HG03095 (cell line): Measurements from ENCODE around the gene HOXB2.
"Not testable (repeated sequence)": the region's sequence is repeated elsewhere in the genome, so short reads cannot be mapped to it uniquely, and the experiment has no call there.

ENCODE experiments used
- ATAC-seq: cut with Tn5 transposase; IDR thresholded peaks from one replicate; pipeline ENCODE4 v1.9.1; 2021; ENCODE audit warnings: moderate library complexity; ENCODE audit not compliant: unreplicated experiment

HOXB2 gene

DNA sequence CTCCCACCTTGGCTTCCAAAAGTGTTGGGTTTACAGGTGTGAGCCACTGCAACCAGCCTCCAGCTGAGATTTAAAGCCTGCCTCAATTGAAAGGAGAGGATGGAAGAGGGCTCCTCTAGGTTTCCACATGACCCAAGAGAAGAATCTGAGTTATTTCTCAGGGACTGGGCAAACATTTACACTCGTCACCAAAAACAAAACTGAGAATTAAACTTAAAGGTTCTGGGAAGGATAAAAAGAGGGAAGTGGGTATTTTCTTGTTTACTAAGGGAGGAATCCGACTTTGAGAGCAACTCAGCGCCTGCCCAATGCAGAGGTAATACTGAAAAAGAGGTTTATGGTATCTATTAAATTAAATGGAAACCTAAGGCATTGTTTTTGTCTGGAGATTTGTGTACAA lies 27.4 kb downstream of the HOXB2 start:
- no peak for ATAC-seq

DNA sequence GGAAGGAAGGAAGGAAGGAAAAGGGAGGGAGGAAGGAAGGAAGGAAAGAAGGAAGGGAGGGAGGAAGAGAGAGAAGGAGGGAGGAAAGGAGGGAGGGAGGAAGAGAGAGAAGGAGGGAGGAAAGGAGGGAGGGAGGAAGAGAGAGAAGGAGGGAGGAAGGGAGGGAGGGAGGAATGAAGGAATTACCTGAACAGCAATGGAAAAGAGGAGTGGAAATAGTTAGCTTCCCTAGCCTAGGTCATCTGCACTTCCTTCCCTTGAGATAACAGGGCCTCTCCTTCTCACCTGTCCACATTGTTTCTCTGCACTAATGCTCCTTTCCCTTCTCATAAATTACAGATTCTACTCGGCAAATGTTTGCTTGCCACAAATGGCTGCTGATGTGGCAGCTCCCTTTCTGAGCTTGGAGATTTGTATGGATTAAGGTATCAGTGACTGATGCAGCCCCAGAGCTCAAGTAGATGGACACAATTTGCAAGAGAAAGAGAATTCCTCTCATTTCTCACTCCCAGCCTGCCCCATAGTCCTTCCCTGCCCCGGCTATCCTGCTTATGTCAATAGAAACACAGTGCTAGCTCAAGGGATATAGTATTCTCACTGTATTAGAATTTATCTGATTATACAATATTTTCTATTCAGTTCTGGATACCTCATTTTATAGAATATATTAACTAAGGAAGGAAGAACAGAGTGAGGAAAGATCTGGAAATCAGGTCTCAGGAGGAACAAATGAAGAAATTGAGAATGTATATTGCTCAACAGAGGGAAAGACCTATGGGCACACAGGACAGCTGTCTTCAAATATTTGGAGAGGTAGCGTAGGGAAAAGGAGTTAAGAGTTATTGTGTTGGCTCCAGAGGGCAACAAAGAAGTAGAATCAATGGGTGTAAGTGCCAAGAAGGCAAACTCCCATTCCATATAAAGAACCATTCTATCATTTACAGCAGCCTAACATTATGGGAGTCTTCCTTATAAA lies 28.7 kb downstream of the HOXB2 start:
- no peak for ATAC-seq

DNA sequence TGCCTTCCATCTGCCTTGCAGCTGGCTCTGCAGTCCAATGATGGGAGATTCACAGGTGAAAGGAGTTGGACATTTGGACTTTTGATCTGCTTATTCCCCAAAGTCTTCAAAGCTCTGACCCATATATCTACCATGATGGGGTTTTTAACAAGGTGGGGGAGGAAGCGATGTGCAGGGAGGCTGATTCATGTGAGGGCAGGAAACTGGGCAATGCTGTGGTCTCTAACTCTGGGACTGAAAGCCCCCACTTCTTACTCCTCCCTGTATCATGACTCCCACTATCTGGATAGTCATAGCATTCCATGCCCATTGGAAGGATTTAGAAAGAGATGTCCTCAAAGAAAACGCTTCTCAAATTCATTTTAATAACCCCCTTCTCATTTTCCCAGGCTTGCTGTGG lies 30.4 kb downstream of the HOXB2 start:
- ATAC-seq: no peak

DNA sequence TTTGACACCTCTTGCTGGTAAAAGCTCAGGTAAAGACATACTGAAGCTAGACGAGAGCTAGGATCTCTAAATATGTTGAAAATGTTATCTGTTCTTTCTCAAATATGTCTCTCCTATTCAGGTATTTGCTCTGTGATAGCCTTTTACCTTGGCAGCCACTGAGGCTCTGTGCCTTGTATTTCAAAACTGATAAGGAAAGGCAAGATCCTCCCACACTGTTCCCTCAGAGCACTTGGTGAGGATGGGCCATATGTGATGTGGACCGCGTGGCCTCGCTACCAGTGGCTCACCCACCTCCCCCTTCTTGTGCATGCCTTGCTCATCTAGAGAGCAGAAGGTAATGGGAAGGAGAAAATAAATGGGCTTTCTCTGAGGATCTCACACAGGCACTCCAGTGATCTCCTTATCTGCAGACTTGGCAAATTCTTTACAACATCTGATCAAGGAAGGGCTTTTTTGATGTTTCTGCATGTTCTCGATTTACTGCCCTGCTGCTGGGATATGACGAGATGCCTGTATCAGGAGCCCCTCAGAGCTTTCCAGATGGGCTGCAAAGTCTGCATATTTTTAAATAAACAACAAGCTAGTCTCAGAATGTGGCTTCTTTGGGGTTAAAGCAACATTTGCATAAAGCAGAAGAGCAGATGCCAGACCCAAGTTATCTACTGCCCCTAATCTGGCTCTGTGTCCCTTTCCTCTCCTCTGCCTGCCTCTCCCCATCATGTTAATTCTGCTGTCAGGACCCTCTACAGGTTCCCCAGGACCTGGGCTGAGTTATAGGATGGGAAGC lies 31.0 kb downstream of the HOXB2 start:
- no peak for ATAC-seq

DNA sequence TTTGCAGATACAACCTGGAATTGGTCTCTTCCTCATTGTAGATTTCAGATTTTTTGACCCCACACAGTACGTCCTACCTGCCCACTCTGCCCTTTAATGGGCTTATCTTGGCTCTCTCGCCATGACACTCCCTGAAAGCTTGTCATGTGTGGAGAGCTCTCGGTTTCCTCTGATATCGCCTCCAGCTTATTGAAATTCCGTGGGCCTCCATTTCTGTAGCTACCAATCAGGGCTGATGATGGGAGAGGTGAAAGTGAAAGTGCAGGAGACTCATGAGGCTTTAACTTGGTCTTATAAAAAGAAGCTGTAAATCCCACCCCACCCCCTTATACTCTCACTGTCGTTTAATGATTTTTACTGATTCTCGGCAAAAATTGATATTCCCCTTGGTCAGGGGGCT lies 31.8 kb downstream of the HOXB2 start:
- ATAC-seq: no peak

DNA sequence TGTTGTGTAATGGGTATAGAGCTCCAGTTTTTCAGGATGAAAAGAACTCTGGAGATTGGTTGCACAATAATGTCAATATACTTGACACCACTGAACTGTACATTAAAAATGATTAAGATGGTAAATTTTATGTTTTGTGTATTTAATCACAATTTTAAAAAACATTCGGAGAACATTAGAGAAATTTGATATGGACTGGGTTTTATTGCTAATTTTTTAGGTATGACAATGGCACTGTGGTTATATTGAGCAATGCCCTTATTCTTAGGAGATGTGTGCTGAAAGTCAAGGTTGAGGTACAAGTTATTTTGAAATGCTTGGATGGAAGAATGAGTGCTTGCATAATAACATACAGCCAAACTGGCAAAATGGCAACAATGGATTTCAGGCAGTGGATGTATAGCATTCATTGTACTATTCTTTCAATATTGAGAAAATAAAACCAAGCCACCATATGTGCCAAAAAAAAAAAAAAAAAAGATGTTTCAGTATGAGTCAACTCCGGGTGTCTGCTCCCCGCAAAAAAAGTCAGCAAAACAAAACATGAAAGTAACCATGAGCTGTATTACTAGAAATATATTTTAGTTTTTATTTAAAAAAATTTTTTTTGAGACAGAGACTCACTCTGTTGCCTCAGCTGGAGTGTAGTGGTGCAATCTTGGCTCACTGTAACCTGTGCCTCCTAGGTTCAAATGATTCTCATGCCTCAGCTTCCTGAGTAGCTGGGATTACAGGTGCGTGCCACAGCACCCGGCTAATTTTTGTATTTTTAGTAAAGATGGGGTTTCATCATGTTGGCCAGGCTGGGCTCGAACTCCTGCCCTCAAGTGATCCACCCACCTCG lies 33.9 kb downstream of the HOXB2 start:
- peak; percentile 49 for ATAC-seq

DNA sequence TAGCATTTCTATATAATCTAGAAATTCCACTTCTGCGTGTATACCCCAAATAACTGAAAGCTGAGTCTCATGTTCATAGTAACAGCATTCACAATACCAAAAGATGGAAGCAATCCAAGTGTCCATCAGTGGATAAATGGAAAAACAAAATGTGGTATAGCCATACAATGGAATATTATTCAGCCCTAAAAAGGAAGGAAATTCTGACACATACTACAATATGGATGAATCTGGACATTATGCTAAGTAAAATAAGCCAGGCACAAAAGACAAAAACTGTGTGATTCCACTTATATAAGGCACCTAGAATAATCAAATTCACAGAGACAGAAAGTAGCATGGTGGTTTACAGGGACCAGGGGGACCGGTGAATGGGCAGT lies 34.5 kb downstream of the HOXB2 start:
- ATAC-seq: no peak

DNA sequence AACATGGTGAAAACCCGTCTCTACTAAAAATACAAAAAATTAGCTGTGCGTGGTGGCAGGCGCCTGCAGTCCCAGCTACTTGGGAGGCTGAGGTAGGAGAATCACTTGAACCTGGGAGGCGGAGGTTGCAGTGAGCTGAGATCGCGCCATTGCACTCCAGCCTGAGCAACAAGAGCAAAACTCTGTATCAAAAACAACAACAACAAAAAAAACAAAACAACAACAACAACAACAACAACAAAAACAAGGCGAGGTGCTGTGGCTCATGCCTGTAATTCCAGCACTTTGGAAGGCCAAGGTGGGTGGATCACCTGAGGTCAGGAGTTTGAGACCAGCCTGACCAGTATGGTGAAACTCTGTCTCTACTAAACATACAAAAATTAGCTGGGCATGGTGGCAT lies 35.2 kb downstream of the HOXB2 start:
- ATAC-seq: not testable (repeated sequence)

DNA sequence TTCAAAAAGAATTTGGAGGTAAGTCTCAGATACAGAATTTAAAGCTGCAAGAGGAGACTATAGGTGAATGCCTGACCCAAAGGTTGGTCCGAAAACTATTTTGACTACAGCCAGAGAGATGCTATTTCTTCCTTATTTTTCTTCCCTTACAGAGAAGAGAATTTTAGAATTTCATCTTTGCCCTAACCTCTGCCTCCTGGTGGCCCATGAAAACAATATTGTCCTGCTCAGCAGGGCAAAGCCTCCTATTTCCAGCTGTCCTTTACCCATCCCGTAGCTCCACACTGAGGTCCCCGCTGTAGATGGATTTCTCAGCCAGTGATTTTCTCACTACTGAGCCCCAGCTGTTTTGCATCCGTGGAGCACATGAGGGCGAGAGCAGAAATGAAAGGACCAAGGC lies 38.7 kb downstream of the HOXB2 start:
- ATAC-seq: no peak

DNA sequence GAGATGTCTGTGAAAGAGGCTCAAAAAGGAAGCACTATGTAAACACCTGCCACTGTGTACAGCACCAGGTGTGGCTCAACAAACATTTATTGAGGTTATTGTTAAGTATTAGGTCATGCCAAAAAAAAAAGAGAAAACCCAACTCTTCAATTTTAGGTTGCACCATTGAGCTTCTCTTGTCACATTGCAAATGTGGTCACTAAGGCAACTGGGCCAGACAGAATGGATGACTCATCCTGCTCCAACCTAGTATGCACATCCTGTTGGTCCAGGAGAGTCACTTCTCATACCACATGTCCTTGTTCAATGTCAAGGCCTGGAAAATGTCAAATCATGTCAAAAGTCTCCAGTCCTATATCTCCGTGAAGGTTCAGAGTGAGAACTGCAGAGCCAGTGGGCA lies 39.1 kb downstream of the HOXB2 start:
- peak; percentile 78 for ATAC-seq

DNA sequence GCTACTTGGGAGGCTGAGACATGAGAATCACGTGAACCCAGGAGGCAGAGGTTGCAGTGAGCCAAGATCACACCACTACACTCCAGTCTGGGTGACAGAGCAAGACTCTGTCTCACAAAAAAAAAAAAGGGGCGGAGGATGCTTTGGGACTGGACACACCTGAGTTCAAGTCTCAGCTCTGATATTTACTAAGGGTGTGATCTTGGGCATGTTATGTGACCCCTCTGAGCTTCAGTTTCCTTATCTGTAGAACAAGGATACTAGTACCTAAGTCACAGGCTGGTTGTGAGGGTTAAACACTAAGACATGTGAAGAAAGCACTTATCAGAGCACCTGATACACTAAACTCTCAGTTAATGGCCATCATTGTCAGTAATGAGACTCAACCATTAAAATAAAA lies 40.0 kb downstream of the HOXB2 start:
- ATAC-seq: no peak

DNA sequence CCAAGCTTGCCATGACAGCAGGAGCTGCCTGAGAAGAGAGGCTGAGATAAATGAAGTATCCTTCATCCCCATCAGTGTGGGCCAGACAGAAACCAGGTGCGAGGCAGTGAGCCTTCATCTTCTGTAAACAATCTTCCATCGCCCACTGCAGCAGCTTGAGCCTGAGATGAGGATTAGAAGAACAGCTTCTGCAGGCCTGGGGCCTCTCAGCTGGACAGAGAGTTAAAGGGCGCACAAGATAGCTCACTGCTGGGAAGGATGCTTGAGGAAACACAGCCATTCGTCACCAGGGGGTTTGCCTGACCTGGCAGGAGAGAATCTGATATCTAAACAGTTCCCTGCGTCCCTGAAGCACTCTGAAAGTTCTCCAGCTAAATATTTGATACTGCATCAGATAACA lies 41.2 kb downstream of the HOXB2 start:
- no peak for ATAC-seq

DNA sequence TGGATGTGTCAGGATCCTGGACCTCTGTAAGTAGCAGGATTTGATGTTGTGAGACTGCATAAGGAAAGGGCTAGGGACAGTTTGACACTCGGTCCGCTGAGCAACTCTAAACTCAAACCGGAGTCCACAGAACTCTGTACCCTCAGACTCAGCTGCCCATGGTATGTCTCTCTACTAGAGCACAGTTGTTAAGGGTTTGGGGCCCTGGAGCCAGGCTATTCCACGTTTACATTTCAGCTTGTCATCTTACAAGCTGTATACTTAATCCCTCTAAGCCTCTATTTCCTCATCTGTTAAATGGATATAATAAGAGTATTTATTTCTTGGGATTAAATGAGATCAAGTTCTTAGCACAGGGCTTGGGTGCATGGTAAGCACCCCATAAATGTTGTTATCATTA lies 42.0 kb downstream of the HOXB2 start:
- ATAC-seq: no peak

DNA sequence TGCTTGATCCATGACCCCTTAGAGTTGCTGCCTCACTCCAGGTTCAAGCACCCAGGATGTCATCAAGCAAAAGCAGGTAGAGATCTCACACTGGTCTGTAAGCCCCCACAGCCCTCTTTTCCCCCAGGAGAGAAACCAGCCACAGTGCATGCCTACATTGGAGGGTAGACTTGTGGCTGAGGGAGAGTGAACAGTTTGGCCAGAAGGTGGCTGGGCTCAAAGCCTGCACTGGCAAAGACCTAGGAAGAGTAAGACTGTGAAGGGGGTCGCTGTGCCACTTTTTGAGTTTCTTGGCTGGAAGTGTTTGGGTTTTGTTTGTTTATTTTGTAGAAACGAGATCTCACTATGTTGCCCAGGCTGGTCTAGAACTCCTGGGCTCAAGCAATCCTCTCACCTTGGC lies 42.6 kb downstream of the HOXB2 start:
- ATAC-seq: no peak

DNA sequence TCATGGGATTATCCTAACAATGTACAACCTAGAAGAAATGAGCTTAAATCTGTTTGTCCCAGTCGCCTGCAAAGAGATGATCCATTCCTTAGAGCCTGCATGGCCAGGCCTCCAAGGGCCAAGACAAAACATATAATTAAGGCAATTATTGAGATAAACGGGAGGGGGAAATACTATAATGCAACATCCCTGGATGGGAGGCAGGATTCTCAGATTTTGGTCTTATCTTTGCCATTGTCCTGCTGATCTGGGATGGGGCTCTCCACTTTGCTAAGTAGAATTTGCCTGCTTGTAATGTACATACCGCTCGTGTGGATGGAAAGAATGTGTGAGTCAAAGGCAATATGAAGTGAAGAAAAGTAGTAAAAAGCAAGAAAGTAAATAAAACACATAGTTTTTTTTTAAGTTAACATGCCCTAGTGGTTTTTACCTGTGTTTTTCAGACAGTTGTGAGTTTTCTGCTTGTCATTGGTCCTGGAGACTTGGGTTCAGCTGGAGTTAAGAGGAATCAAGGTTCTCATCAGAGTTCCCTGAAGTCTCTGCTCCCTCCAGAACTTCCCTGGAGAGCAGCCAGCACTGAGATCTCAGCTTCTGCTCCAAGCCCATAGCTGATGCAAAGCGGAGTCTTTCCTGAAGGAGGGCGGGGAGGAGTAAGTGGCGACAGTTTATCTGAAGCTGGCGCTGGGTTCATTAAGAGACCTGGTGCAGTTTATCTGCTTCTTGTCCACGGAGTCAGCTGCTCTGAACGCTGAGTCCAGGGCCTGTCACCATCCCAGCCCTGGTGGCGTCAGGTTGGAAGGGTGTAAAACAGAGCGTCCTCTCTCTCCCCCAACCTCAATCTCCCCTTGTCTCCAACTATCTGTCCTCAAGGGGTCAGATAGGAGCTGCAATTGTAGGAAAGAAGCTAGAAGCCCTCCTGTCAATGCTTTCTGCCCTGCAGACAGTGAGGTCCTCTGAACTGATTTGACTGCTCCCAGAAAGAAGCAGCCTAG lies 44.2 kb downstream of the HOXB2 start:
- ATAC-seq: no peak

DNA sequence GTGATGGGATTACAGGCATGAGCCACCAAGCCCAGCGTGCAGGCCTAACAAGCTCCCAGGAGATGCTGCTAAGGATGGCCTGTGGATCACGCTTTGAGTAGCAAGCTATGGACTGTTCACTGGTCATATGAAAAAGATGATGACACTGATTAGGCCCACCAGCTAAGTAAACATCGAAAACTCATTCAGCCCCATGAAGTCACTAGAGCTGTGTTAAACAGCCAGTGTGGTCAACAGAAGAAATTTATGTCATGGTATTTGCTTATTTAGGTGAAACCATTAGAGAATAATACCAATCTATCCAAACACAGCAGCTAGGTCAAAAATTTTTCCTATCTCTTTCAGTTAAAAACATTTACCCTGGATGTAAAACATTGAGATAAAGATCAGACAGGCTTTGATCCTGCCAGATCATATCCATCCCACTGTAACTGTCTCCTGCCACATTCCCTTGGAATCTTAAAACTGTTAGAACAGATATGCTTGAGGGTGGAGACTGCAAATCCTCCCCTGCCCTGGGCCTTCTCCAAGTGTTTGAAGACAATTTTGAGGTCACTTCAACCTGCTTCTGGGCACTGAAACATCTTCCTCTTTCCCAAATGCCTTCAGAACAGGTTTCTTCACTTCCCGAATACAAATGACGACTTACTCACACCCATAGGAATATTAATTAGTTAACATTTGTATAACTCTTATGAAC lies 45.0 kb downstream of the HOXB2 start:
- ATAC-seq: no peak

DNA sequence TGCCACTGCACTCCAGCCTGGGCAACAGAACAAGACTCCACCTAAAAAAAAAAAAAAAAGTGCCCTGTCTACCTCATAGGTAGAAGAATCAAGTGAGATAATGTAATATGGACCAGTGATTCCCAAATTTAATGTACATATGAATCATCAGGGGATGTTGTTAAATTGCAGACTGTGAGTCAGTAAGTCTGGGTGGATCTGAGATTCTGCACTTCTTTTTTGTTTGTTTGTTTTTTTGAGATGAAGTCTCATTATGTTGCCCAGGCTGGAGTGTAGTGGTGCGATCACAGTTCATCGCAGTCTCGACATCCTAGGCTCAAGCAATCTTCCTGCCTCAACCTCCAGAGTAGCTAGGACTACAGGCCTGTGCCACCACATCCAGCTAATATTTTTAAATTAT lies 45.7 kb downstream of the HOXB2 start:
- no peak for ATAC-seq

DNA sequence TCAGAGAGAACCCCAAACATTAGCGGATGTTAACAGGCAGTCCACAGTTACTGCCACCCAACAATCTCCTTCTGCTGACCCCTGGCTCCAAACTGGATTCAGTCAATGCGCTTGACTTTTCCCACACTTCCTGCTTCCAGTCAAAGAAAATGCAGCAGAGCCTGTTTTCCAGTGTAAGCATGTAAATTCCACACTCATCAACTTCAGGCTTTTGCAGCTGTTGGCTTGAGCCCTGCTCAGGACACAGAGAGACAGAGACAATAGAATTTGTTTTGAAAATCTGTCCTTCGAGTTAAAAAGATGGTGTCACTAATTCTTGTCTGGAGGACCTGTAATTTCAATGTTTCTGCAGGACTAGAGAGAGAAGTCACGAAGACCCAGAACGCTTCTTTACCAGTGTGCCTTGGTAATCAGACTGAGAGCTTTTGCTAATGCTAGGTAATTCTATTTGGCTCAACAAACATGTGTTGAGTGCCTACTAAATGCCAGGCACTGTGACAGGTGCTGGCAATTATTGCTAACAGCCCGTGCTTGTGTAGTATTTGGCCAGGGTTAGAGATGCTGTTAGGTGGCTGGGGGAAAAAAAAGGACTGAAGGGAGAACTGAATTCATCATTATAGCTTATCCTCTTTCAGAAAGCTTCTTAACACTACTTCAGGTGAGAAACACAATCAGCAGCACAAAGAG lies 46.6 kb downstream of the HOXB2 start:
- no peak for ATAC-seq

DNA sequence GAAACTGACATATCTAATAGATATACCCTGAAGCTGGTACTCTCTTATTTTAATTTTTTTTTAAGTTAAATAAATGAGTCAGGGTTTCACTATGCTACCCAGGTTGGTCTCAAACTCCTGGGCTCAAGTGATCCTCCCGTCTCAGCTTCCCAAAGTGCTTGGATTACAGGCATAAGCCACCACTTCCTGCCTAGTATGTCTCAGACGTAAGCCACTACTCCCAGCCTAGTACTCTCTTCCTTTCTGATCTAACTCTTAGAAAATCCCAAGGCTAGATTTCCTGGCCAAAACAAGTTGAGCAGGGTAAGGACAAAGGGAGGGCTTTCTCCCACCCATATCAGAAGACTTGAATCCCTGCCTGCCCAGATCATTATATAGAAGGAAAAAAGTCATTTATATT lies 47.8 kb downstream of the HOXB2 start:
- ATAC-seq: no peak
